Lung microvascular endothelial cell (primary cell): Measurements from ENCODE around the gene PRKAG3. TPM values are rescaled to one million over a fixed set of nuclear protein-coding genes. Genes with fewer than 3 reads are reported as not detected.

Source experiments
- DNase-seq, 2 donors: peaks; one replicate each; pipeline versions ENCODE4 v3.0.0 to v3.0.0-alpha.2; 2010; ENCODE audit warnings: low read depth in 2 of 2
- total RNA-seq: library from RNA; depleted of rRNA; stranded (reverse); fragments of >200 nt; gene quantifications from 2 replicates; pipeline ENCODE4 v1.2.1, GENCODE V29; 2014

The PRKAG3 gene
- not detected in 2 replicates for total RNA-seq

DNA sequence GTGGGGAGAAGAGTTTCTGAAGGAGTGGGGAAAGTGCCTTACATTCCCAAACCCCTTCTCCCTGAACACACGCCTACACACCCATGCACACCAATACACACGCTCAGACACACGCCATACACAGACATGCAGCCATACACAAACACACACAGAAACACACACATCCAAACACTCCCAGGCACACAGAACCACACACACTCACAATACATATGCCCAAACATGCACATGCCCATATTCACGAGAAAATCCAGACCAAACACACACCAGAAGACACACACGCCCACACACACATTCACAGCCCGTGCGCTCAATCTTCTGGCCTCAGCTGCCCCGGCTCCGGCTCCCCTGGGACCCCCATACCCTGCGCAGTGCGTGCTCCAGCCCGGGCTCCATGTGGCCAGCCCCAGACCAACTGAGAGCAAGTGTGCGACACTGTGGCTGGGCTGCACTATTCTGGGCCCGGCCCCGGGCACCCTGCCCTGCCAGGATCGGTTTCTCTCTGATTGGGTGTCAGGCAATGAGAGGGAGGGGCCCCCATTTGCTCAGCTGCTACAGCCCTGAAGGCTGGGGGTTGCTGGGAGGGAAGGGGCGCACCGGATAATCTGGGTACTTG is at the start of gene PRKAG3:
TSS of gene PRKAG3 (minus strand) at position 426 of the 613 bp plus-strand sequence.
- DNase-seq = no peak

DNA sequence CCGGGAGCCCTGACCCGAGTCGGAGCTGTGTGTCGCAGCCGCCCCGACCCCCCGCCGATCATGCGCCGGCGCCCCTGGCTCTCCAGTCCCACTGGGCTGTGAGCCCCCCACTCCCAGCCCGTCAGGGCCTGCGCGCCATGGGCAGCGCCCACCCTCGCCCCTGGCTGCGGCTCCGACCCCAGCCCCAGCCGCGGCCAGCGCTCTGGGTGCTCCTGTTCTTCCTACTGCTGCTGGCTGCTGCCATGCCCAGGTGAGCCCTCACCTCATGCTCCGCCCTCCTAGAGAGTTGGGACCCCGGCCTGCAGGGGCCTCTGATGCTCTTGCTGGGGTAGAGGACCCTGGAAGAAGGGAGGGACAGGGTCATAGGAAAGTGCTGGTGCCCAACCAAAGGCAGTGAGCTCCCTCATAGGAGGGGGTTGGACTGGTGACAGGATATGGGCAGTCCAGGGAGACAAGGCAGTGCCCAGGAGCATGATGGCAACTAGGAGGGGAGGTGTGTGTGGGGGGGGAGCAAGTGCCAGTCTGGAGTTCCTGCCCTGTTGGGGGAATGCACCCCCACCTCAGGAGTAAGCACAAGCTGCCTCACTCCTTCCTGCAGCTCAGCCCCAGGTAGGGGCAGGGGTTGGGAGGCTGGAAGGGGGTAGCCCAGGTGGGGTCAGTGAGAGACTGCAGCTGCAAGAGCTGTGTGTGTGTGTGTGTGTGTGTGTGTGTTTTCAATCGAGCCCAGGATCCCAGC is 49.4 kb upstream of the PRKAG3 start:
- DNase-seq = no peak

DNA sequence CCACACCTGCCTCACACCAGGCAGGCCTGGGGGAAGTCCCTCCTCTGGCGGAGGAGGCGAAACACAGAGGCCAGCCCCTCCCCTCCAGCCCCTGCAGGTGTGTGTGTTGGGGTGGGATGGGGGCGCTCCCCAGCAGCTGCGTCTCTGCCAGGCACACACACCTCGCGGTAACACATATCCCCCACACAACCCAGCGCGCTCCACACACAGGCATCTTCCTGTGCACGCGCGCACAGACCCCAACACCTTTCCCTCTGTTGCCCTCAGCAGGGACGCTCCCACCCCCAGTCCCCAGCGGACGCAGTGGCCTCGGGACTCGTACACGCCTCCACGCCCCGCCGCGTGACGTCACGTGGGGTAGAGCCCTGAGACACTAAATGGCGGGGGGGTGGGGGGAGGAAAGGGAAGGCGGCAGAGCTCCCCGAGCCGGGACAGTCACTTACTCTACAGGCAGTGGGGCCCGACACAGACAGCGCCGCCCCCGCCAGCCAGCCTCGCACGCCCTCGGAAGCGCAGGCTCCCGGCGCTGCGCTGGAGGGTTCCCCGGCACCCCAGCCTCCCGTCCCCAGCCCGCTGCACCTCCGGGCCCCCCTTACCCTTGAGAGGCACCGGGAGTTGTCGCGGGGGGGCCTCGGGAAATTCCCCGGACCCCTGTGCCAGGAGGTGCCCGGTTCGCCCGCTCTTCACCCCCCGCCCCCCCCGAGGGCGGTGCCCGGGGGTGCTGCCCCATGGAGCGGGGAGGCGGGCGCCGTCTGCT is 48.7 kb upstream of the PRKAG3 start, which contains the start of gene WNT10A:
TSS of gene WNT10A (plus strand) at position 751 of the 757 bp plus-strand sequence. CDS start 144 bp downstream, outside the sequence.
- no peak for DNase-seq

DNA sequence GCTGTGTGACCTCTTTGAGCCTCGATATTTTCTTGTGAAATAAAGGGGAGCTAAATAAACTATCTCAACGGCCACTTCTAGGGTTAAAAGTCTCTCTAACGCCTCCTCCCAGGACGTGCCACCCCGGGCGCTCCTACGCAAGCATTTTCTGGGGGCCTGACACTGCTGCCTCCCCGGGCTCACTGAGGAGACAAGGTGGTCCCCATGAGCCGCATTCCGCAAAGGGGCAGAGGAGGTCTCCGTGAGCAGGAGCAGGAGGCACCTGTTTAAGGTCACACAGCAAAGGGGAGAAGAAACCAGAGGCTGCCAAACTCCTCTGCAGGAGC is 48.1 kb upstream of the PRKAG3 start:
- no peak for DNase-seq

DNA sequence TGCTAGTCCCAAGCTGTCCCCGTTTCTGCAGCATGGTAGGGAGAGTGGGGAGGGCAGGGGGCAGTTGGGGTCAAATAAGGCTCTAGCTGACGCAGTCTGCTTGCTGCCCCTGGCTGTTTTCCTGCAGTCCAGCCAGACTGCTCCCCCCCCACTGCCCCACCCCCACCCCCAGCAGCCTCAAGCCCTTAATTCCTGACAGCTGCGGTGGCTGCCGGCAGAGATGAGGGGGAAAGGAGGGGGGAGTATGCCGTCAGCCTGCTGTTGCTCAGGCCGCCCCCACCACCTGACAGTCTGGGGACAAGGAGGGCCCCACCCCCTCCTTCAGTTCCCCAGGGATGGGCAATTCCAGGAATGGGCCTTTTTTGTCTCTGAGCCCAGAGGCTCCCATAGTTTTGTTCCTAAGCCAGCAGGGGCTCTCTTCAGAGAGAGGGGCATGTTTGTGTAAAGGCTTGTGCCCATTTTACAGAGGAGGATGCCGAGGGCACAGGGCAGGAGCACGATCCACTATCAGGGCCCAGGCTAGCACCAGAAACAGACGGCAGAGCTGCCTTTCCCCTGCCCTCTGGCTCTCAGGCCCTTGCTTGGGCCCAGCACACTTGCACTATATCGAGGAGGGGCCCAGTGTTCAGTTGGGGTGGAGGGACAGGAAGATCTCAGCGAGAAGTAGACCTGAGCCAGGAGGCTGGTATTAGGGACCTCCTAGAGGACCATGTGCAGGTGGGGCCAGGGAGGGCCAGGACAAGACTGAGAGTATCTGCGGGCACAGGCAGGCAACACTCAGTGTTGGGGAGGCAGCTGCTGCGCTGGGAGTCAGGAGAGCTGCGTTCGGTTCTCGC is 47.5 kb upstream of the PRKAG3 start:
- DNase-seq = no peak

DNA sequence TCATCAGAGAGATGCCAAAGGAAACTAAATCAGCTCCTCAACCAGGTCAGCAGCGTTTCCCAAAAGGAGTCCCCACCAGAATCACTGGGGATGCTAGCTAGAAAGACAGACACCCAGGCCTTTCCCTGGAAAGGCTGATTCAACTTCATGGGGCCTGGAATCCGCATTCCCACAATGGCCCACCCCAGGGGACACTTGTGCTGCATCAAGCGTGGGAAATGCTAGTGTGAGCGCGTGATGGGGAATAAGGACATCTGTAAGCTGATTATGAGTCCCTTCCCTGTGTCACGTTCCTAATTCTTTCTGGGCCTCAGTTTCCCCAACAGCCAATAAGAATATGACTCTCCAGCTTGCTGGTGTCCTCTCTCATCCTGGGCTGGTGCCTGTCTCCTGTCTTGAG is 46.9 kb upstream of the PRKAG3 start:
- no peak for DNase-seq

DNA sequence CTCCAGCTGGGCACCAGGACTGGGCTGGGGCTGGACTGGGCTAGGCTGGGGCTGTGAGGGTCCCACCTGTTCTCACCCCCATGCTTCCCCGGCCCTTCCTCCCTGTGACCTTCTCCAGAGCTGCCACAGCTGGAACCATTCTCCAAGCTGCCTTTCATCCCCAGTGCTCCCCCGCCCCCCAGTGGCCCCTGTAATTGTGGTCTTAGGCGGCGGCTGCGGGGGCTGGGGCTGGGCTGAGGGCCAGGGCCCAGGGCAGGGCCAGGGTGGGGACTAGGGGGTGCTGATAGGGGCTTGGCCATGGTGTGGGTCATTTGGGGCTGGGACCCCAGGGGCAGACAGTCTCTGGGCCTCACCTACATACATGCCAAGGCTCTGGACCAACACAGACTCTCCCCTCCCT is 46.3 kb upstream of the PRKAG3 start:
- DNase-seq = no peak

DNA sequence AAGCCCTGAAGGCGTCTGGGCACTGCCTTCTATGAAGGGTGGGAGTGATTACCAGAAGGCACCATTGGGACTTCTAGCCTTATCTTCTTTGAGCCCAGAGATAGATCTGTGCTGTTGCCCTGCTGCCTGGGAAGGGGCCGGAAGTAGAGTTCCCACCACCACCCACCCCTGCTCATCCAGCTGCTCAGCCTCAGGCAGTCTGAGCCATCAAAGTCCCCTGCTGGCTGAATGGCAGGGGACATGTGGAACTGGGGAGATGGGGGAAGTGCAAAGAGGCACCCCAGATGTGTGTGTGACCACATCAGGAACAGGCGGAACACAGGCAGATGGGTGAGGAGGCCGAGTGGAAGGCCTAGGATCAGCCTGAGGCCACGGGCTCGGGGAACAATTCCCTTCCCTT is 45.7 kb upstream of the PRKAG3 start:
- DNase-seq = no peak

DNA sequence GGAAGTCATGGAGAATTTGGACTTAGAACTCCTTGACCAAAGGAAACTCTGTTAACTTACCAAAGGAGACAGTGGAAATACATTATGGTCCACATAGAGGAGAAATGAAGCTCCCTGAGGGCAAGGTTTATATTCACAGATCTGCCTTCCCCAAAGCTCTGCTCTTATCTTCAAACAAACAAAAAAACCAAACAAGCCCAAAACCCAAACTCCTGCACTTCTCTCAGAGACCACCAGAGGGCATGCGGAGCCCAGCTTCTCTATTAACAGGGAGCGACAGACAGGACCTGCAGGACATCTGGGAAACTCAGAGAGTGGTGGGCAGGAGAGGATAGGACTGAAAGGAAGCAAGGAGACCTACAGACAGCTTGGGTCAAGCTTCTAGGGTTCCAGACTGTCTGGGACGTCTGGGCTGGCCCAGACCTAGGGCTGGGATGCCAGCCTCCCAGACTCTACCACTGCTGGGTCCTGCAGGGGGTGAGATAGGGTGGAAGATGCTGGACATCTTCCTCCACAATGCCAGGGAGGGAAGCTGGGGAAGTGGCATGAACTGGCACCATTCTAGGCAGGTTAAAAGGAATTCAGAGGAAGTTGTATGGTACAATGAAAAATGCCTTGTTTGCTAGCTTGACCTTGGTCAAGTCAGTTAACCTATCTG is 45.1 kb upstream of the PRKAG3 start:
- peak; percentile 64 to 76 for DNase-seq

DNA sequence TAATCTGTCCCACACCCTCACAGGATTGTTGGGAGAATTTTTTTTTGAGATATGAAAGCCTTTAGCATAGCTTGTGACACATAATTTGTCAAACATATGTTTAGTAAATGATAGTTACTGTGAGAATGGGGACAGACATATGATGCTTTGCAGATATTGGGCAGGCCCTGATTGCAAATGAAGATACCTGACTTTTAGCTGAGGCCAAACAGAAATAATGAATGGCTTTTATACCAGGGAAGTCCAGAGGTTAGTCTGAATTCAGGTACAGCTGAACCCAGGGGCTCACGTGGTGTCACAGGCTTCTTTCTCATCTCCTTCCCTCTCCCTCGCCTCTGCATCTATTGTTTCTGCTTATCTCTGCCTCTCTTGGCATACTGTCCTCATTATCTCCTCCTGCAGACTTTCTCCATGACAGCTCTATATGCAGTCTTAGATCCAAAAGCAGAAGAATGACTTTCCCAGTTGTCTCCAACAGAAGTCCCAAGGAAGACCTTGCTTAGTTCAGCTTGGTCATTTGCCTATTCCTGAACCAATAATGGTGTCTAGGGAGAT is 44.2 kb upstream of the PRKAG3 start:
- DNase-seq = no peak

DNA sequence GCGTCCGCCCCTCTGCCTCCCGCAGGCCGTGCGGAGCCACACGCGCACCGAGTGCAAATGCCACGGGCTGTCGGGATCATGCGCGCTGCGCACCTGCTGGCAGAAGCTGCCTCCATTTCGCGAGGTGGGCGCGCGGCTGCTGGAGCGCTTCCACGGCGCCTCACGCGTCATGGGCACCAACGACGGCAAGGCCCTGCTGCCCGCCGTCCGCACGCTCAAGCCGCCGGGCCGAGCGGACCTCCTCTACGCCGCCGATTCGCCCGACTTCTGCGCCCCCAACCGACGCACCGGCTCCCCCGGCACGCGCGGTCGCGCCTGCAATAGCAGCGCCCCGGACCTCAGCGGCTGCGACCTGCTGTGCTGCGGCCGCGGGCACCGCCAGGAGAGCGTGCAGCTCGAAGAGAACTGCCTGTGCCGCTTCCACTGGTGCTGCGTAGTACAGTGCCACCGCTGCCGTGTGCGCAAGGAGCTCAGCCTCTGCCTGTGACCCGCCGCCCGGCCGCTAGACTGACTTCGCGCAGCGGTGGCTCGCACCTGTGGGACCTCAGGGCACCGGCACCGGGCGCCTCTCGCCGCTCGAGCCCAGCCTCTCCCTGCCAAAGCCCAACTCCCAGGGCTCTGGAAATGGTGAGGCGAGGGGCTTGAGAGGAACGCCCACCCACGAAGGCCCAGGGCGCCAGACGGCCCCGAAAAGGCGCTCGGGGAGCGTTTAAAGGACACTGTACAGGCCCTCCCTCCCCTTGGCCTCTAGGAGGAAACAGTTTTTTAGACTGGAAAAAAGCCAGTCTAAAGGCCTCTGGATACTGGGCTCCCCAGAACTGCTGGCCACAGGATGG is 42.0 kb upstream of the PRKAG3 start:
- no peak for DNase-seq

DNA sequence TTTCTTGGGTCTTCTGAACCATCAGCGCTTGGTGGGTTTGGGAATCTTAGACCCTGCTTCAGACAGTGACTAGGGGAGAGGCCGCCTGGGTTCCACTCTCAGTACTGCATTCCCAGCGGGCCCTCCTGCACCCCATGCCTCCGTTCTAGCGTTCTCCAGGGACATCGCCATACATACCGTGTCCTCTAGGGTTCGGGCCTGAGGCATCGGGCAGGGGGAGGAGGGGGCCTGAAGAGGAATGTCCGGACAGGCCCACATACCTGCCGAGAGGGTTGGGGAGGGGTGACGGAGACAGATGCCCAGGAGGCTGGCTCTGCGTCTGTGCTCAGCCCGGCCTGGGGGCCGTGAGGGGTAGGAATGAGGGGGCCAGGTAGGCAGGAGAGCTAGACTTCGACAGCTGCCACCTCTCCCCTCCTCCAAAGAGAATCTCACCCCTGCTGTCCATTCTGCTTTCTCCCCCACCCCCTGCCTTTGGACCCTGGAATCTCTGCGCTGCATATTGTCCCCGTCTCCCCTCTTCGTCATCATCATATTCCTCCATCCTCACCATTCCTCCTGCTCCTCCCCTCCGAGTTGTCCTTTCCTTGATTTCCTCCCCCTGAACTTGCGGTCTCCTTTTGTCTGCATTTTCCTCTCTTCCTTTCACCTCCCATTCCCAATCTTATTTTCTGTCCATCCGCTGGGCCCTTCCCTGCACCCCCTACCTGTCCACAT is 41.2 kb upstream of the PRKAG3 start:
- DNase-seq = no peak

DNA sequence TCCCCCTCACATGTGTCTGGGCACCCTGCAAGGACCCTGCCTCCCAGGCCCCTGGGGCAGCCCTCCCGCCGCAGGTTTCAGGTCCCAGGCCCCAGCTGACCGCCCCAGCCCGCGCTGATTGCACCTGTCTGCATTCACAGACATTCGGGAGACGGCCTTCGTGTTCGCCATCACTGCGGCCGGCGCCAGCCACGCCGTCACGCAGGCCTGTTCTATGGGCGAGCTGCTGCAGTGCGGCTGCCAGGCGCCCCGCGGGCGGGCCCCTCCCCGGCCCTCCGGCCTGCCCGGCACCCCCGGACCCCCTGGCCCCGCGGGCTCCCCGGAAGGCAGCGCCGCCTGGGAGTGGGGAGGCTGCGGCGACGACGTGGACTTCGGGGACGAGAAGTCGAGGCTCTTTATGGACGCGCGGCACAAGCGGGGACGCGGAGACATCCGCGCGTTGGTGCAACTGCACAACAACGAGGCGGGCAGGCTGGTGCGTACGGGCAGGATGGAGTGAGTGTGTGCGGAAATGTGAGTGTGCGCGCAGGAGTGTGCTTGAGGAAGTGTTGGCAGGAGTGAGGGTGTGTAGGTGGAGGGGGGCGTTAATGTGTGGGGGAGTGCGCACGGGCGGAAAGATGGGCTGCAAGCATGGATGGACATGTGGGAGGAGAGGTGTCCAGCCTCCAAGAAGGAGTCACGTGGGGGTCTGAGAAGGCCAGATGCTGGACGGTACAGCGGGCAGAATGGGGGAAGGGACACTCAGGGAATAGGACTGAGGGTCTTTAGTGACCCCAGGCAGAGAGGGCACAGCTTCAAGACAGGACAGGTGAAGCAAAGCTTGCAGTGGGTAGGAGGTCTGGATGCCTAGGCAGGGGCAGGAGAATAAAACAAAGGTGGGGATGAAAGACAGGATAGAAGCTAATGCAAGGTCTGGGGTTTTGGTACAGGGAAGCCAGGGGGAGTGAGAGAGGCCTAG is 40.0 kb upstream of the PRKAG3 start:
- DNase-seq = no peak

DNA sequence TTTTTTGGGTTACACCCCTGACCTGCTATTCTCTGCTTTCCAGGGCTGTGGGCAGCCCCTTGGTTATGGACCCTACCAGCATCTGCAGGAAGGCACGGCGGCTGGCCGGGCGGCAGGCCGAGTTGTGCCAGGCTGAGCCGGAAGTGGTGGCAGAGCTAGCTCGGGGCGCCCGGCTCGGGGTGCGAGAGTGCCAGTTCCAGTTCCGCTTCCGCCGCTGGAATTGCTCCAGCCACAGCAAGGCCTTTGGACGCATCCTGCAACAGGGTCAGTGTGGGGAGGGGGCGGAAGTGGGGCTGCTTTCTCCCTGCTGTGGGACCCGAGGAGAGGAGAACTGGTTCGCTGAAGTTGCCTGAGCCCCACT is 39.4 kb upstream of the PRKAG3 start:
- DNase-seq = no peak

DNA sequence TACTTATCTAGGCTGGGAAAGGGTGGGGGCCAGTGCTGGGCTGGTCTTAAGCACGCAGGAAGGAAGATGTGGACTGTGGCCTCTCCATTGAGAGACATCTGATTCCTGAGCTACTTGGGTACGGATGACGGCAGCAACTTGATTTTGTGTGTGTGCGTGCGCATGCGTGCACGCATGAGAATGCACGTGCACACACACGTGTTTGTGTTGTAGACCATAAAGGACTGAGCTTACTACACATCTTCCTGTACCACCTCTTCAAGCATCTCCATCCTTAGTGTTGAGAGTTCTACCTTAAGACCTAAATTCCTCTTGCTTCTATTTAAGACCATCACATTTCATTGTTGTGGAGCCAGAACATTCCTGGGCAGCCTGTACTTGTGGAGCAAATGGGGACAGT is 37.5 kb upstream of the PRKAG3 start:
- no peak for DNase-seq

DNA sequence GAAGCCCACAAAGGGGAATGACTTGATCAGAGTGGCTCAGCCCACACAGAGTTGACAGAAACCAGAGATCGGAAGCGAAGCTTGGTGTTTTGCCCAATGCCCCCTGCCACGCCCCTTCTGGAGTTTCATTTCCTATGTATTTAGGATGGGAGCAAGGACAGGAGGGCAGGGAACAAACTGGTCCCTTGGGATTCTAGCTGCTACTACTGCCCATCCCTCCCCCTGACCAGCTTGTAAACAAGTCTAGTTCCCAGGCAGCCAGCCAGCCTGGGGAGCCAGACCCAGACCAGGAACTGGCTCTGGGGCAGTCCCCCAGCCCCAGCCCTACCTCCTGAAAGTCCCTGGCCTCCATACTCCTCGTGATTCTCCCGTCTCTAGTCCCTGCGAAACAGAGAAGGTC is 36.3 kb upstream of the PRKAG3 start:
- no peak for DNase-seq

DNA sequence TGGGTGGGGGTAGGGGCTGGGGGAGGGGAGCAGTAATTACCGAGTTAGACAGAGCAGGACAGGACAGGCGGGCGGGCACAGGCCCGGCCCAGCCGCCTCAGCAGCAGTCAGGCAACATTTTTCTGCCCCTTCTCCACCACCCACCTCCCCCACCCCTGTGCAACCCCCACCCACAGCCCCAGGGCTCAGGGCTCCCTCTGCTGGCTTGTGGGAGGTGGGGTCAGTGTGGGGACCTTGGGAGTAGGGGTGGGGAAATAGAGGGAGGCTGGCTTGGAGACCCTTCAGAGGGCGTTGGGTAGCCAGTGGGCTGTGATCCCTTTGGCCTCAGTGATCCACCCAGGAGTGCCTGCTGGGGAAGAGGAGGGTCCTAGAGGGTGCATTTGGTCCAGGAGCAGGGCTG is 34.4 kb upstream of the PRKAG3 start:
- no peak for DNase-seq

DNA sequence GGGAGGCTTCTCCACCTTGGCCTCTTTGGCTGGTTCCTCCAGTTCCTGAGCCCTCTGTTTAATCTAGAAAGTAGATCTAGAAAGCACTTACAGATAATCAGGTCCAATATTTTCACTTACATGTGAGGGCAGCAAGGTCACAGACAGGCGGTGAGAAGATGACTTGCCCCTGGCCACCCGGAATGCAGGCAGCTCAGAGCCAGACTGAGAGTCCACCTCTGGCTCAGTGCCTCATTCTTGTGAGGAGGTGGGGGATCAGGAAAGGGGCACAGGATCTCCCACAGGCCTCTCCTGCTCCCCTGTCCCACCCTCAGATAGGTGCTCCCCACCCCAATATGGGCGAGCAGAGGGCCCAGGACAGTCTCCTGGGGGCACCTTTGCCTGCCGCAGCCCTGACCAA is 33.8 kb upstream of the PRKAG3 start:
- DNase-seq = no peak
